Gastroesophageal sphincter (tissue), 4 donors: ENCODE measurements around the gene BTRC. TPM values are rescaled to one million over a fixed set of nuclear protein-coding genes. Genes with fewer than 3 reads are reported as not detected.

Source experiments
- ATAC-seq: fragments of 150-250 bp; one replicate; pipeline ENCODE4 v1.9.1; 2016; ENCODE audit warnings: mild to moderate bottlenecking, moderate library complexity
- H3K27ac ChIP-seq, 4 donors: fragments of 200-600 bp; sonication (generic) in 3 of 4; 1 replicate in 3 of 4; 2 replicates in 1 of 4; pipeline ENCODE4 v1.5.1; 2016 to 2019
- H3K27me3 ChIP-seq: fragments of 200-600 bp; sonication (generic); one replicate; pipeline ENCODE4 v1.5.1; 2019
- H3K36me3 ChIP-seq, 2 donors: fragments of 200-600 bp; sonication (generic); one replicate each; pipeline ENCODE4 v1.5.1; 2019; ENCODE audit warnings: control low read depth in 1 of 2
- H3K4me1 ChIP-seq, 3 donors: fragments of 200-600 bp; sonication (generic); 1 replicate in 2 of 3; 2 replicates in 1 of 3; pipeline ENCODE4 v1.5.1; 2016 to 2019; ENCODE audit warnings: control low read depth in 2 of 3
- H3K4me3 ChIP-seq, 2 donors: fragments of 200-600 bp; sonication (generic); one replicate each; pipeline ENCODE4 v1.5.1; 2019; ENCODE audit warnings: mild to moderate bottlenecking in 1 of 2, moderate library complexity in 1 of 2
- H3K9me3 ChIP-seq, 3 donors: fragments of 200-600 bp; sonication (generic); one replicate each; pipeline ENCODE4 v1.5.1; 2017 to 2019; ENCODE audit warnings: control low read depth in 2 of 3
- EP300 ChIP-seq: sonication (generic); formaldehyde crosslinking; IDR thresholded peaks from one replicate; pipeline ENCODE4 v1.6.1; 2017; ENCODE audit warnings: antibody characterized with exemption, mild to moderate bottlenecking
- POLR2A ChIP-seq, 2 donors: fragments of 450-650 bp; IDR thresholded peaks; one replicate each; pipeline ENCODE4 v1.6.1; 2017; ENCODE audit warnings: antibody characterized with exemption in 2 of 2, mild to moderate bottlenecking in 2 of 2, moderate library complexity in 1 of 2
- POLR2AphosphoS5 ChIP-seq: sonication (generic); formaldehyde crosslinking; IDR thresholded peaks from one replicate; pipeline ENCODE4 v1.6.1; 2017; ENCODE audit warnings: antibody characterized with exemption
- WGBS, 2 donors: methylation state at CpG; one replicate each; pipeline ENCODE4 v1.1.5; 2018; ENCODE audit warnings: low coverage in 1 of 2; 5-methylcytosine and 5-hydroxymethylcytosine counted together
- total RNA-seq, 4 donors: library from RNA; depleted of rRNA; stranded (reverse); fragments of >200 nt; gene quantifications; one replicate each; pipeline ENCODE4 v1.1.0, GENCODE V29; 2016
- TF ChIP-seq, protein P1 (sequence below), 4 experiments: fragments of 200-600 bp in 2 of 4; fragments of 450-650 bp in 2 of 4; sonication (generic) in 1 of 4; IDR thresholded peaks; one replicate each; pipeline ENCODE4 v1.5.1; 2017 to 2019; ENCODE audit warnings: antibody characterized with exemption in 4 of 4, mild to moderate bottlenecking in 2 of 4, moderate library complexity in 2 of 4

The BTRC gene
- total RNA-seq, 4 donors from 2014 or later = 9.0 to 15.6 (median 14.1) TPM

DNA sequence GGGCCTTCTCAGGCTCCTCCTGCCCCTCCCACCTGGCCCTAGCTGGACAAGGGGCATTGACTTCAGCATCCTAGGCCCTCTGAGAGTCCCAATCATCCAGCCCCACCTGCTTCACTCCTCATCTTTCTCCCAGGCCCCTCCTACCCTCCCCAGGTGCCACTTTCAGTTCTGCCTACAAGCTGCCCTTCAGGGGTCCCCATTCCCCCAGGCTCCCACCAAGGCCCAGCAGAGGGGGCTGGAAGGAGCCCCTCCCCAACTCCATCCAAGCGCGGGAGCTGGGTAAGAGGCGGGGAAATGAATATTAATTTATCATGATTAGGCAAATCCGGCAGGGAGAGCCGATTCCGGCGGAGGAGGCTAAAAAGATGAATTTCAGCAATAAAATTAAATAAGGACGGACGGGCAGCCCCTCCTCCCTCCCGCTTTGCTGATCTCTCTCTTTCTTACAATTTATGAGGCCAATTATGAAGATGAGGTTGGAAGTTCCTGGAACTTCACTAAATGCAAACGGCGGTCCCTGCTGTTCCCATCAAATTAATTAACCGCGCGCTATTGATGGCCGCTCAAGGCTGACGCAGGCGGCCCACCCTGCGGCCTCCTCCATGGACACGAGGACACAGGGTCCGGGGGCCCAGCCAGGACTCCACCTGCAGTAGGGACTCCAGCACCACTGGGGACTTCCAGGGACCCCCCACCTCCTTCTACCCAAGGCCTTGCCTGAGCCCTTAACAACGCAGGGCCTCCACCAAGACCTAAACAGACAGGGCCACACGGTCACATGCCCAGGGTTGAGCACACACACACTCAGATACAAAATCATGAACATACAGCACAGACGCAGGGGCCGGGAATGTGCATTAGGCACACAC, 220.2 kb downstream of the BTRC start:
- Histone ChIP-seq H3K27ac (no peak overlapping the region), H3K4me1 (peaks cover 0 to 20% (median 15%) of the 10 kb centered on the region in 3 donors), H3K27me3 (peaks cover 10% of the 10 kb centered on the region), H3K9me3 (peaks cover 0 to 14% (median 0%) of the 10 kb centered on the region in 3 donors), H3K36me3 (peaks cover 0 to 26% of the 10 kb centered on the region in 2 donors), H3K4me3 (no peak overlapping the region)
- ATAC-seq = no peak
- 70 to 86% methylated on average over 8 to 12 of the region's 25 CpGs for WGBS, 2 donors
- TF ChIP-seq, protein P1, sequence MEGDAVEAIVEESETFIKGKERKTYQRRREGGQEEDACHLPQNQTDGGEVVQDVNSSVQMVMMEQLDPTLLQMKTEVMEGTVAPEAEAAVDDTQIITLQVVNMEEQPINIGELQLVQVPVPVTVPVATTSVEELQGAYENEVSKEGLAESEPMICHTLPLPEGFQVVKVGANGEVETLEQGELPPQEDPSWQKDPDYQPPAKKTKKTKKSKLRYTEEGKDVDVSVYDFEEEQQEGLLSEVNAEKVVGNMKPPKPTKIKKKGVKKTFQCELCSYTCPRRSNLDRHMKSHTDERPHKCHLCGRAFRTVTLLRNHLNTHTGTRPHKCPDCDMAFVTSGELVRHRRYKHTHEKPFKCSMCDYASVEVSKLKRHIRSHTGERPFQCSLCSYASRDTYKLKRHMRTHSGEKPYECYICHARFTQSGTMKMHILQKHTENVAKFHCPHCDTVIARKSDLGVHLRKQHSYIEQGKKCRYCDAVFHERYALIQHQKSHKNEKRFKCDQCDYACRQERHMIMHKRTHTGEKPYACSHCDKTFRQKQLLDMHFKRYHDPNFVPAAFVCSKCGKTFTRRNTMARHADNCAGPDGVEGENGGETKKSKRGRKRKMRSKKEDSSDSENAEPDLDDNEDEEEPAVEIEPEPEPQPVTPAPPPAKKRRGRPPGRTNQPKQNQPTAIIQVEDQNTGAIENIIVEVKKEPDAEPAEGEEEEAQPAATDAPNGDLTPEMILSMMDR (IDR thresholded peaks at IDR 0.05) = no peak
- TF ChIP-seq POLR2AphosphoS5 (no peak), POLR2A (IDR thresholded peaks at IDR 0.05) (no peak), EP300 (no peak)

DNA sequence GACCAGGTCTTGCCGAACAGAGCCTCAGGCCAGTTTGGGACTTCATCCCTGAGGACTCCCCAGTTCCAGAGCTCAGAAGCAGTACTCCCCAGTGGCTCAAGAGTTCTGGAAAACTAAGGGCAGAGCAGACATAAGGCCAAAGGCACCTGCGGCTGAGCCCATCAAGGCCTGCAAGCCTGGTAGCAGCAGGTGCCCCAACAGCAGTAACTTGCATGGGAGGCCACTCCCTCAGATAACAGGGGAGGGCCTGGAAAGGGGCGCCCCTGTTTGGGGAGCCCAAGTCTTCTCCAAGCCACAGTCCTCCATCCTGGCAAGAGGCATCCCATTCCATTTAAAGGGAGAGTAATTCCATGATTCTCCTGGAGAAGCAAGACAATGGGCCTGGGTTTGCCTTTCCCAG, 221.1 kb downstream of the BTRC start:
- Histone ChIP-seq H3K27me3 (peaks cover under 1% of the 10 kb centered on the region), H3K9me3 (peaks cover 0 to 14% (median 0%) of the 10 kb centered on the region in 3 donors), H3K27ac (no peak overlapping the region), H3K4me3 (no peak overlapping the region), H3K4me1 (peaks cover 0 to 11% (median 8%) of the 10 kb centered on the region in 3 donors), H3K36me3 (peaks cover 0 to 35% of the 10 kb centered on the region in 2 donors)
- TF ChIP-seq POLR2A (IDR thresholded peaks at IDR 0.05) = no peak
- no peak for TF ChIP-seq EP300
- no peak for TF ChIP-seq POLR2AphosphoS5
- TF ChIP-seq, protein P1 (IDR thresholded peaks at IDR 0.05) = no peak
- ATAC-seq = no peak
- 80% methylated on average over 1 of the region's 3 CpGs for WGBS, 2 donors

DNA sequence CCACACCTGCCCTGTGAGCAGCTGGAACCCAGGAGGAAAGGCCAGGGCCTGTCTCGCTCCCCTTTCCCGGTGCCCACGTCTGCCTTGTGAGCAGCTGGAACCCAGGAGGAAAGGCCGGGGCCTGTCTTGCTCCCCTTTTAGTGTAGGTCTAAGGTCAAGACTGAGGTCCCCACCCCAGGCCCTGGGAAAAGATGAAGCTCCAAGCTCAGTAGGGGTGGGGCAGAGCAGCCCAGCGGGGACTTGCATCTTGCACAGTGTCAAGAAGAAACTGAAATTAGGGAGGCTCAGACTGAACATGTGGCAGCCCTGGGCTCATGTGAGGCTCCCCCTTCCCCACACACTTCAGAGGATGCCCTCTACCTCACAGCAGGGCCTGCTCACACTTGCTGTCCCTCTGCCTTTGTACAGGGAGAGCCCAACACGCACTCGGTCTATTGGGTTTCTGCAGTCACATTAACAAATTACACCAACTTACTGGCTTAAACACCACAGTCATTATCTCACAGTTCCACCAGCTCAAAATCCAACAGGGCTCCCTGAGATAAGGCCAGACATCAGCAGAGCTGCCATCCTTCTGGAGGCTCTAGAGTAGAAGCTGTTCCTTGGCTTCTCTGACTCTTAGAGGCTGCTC, 221.7 kb downstream of the BTRC start:
- ATAC-seq = no peak
- no CpG with 5 or more reads among the region's 7 CpGs for WGBS, 2 donors
- Histone ChIP-seq H3K4me1 (peaks cover 0 to 5% (median 2%) of the 10 kb centered on the region in 3 donors), H3K4me3 (no peak overlapping the region), H3K36me3 (peaks cover 0 to 41% of the 10 kb centered on the region in 2 donors), H3K9me3 (peaks cover 0 to 14% (median 0%) of the 10 kb centered on the region in 3 donors), H3K27me3 (no peaks in the 10 kb centered on the region), H3K27ac (no peak overlapping the region)
- TF ChIP-seq EP300 (no peak), POLR2AphosphoS5 (no peak), POLR2A (IDR thresholded peaks at IDR 0.05) (no peak)
- TF ChIP-seq, protein P1 (IDR thresholded peaks at IDR 0.05) = no peak

DNA sequence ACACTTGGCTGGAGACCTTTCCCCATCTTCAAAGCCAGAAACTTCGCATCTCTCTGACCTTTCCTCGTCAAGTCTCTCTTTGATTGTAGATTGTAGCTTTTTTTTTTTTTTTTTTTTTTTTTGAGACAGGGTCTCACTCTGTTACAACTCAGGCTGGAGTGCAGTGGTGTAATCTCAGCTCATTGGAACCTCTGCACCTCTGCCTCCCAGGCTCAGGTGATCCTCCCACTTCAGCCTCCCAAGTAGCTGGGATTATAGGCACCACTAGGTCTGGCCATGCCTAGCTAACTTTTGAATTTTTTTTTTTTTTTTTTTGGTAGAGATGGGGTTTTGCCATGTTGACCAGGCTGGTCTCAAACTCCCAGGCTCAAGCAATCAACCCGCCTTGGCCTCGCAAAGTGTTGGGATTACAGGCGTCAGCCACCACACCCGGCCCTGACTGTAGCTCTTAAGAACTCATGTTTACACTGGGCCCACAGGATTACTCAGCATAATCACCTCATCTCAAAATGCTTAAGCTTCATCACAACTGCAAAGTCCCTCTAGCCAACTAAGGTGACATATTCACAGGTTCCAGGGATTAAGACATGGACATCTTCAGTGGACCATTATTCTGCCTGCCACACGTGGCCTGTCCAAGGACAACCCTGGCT, 222.4 kb downstream of the BTRC start:
- TF ChIP-seq EP300 = no peak
- H3K27ac ChIP-seq = no peak overlapping the region
- H3K9me3 ChIP-seq = peaks cover 0 to 14% (median 0%) of the 10 kb centered on the region in 3 donors
- peaks cover 0 to 48% of the 10 kb centered on the region in 2 donors for H3K36me3 ChIP-seq
- no peak for ATAC-seq
- H3K4me1 ChIP-seq = no peaks in the 10 kb centered on the region
- no peak overlapping the region for H3K4me3 ChIP-seq
- H3K27me3 ChIP-seq = no peaks in the 10 kb centered on the region
- WGBS, 2 donors = 88 to 96% methylated on average over 2 of the region's 7 CpGs
